Measurements from ENCODE around the gene VAV3. TPM values are rescaled to one million over a fixed set of nuclear protein-coding genes. Genes with fewer than 3 reads are reported as not detected.

The VAV3 gene
- total and polyA plus RNA-seq, 2 of the 13 experiments (the other 11 are each of a cell fraction or from before 2014, with no cell fraction given): 15.9 to 29.8 TPM

- H3K27me3 ChIP-seq (ENCODE audit: control insufficient read depth in 1 of 2, insufficient read depth in 2 of 2, low read length in 2 of 2): no peaks in the 10 kb centered on the region
- no peak overlapping the region for H3K9ac ChIP-seq (ENCODE audit: insufficient read depth, low read depth, low read length)
- no peak overlapping the region for H3K27ac ChIP-seq (ENCODE audit: extremely low read length, insufficient read depth, low read length)
- ChIA-PET POLR2A (no interaction called here), CTCF (ENCODE audit: low intra/inter-chr PET ratio, low total read pairs) (no interaction called here)
- TF ChIP-seq SP5 (CRISPR knock-in tag; IDR thresholded peaks at IDR 0.05; ENCODE audit: borderline replicate concordance, low read depth): no peak
- no peak for TF ChIP-seq MEIS1 (CRISPR knock-in tag; IDR thresholded peaks at IDR 0.05; ENCODE audit: borderline replicate concordance)
- TF ChIP-seq PPARG (CRISPR knock-in tag; conservative IDR thresholded peaks at IDR 0.05): no peak
- no peak for TF ChIP-seq ZNF784 (CRISPR knock-in tag; IDR thresholded peaks at IDR 0.05; ENCODE audit: borderline replicate concordance)
- no peak for TF ChIP-seq ZNF747 (CRISPR knock-in tag; IDR thresholded peaks at IDR 0.05; ENCODE audit: borderline replicate concordance)
- no peak for TF ChIP-seq ZNF530 (CRISPR knock-in tag; IDR thresholded peaks at IDR 0.05; ENCODE audit: low read depth)
- TF ChIP-seq ARID3A (IDR thresholded peaks at IDR 0.05; ENCODE audit: low read depth, low read length): no peak
- TF ChIP-seq ZNF607 (CRISPR knock-in tag; IDR thresholded peaks at IDR 0.05; ENCODE audit: borderline replicate concordance): no peak
- TF ChIP-seq ZNF207 (IDR thresholded peaks at IDR 0.05; ENCODE audit: borderline replicate concordance): no peak
- TF ChIP-seq ZNF660 (CRISPR knock-in tag; IDR thresholded peaks at IDR 0.05; ENCODE audit: borderline replicate concordance, low read depth): no peak
- no peak for TF ChIP-seq ZNF143 (CRISPR knock-in tag; IDR thresholded peaks at IDR 0.05)
- no peak for TF ChIP-seq ZNF20 (CRISPR knock-in tag; IDR thresholded peaks at IDR 0.05)
- no peak for TF ChIP-seq RBM39 (IDR thresholded peaks at IDR 0.05; ENCODE audit: low read depth, low read length, poor library complexity, severe bottlenecking)
- no peak for TF ChIP-seq AHR (CRISPR knock-in tag; IDR thresholded peaks at IDR 0.05)
- no peak for TF ChIP-seq ZNF142 (CRISPR knock-in tag; IDR thresholded peaks at IDR 0.05)
- TF ChIP-seq ZNF12 (CRISPR knock-in tag; IDR thresholded peaks at IDR 0.05): no peak
- TF ChIP-seq ZNF639 (CRISPR knock-in tag; conservative IDR thresholded peaks at IDR 0.05): no peak
- DNase-seq (ENCODE audit: low spot score): no peak
- no peak overlapping the region for H3K4me2 ChIP-seq (ENCODE audit: low read depth, low read length)
- FAIRE-seq: no peak
- no peaks in the 10 kb centered on the region for H3K36me3 ChIP-seq (replicated peaks in 1 of 2; ENCODE audit: control insufficient read depth in 1 of 2, insufficient read depth in 2 of 2, low read length in 2 of 2)
- no peaks in the 10 kb centered on the region for H3K9me3 ChIP-seq (ENCODE audit: low read length)
- ATAC-seq: no peak
- no peaks in the 10 kb centered on the region for H3K79me2 ChIP-seq (ENCODE audit: insufficient read depth, low read length)
- WGBS (ENCODE audit: low lambda C conversion rate): 72% methylated on average over 4 of the region's 4 CpGs
- H2AFZ ChIP-seq (ENCODE audit: low read length): no peak overlapping the region
- no peaks in the 10 kb centered on the region for H4K20me1 ChIP-seq (ENCODE audit: insufficient read depth, low read length)
- in situ Hi-C loops (cut with HindIII; ENCODE audit: extremely low pct_ligation_motif_present, low pct_unique_long_range_greater_than_20kb): no loop called here
- no peaks in the 10 kb centered on the region for H3K4me1 ChIP-seq (ENCODE audit: insufficient read depth, low read length)
- no peak overlapping the region for H3K4me3 ChIP-seq (replicated peaks in 1 of 3; ENCODE audit: insufficient read depth in 1 of 3, low read depth in 2 of 3, low read length in 3 of 3)
- no TSS peak for BruUV-seq (replicated peaks)
- intact Hi-C loops (cut with micrococcal nuclease; ENCODE audit: unreplicated experiment): no loop called here
Measured at GRCh38 chr1:107863342-107863741, 101.6 kb downstream of the VAV3 start.
